HG03196 (cell line): ENCODE results near the gene RGL4.
"Not testable (repeated sequence)": the region's sequence is repeated elsewhere in the genome, so short reads cannot be mapped to it uniquely, and the experiment has no call there.

Source experiments
- ATAC-seq: cut with Tn5 transposase; IDR thresholded peaks from one replicate; pipeline ENCODE4 v1.9.1; 2021; ENCODE audit not compliant: unreplicated experiment

Gene RGL4

DNA sequence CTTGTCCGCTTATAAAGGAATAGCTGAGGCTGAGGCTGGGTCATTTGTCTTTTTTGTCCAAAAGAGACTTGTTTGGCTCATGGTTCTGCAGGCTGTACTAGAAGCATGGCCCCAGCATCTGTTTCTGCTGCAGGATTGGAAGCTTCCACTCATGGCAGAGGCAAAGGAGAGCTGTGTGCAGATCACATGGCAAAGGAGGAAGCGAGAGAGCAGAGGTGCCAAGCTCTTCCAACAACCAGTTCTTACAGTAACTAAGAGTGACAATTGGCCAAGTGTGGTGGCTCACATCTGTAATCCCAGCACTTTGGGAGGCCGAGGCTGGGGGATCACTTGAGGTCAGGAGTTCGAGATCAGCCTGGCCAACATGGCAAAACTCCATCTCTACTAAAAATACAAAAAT, 37.3 kb downstream of the RGL4 start:
- ATAC-seq: not testable (repeated sequence)

DNA sequence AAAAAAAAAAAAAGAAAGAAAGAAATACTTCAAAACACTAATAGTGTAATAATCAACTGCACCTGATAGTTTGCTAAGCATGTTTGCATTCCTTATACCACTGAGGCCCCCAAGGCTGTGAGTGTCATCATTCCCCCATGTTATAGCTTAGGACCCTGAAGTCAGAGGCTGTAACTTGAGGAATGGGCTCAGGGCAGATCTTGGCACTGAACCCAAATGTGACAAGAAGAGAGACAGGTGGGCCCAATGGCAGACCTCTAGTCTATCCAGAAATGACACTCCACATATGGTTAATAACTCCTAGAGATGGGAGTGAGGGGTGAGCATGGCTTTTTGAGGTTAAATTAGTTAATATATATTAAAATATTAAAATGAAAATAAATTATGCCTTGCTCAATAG, 46.9 kb downstream of the RGL4 start:
- no peak for ATAC-seq

DNA sequence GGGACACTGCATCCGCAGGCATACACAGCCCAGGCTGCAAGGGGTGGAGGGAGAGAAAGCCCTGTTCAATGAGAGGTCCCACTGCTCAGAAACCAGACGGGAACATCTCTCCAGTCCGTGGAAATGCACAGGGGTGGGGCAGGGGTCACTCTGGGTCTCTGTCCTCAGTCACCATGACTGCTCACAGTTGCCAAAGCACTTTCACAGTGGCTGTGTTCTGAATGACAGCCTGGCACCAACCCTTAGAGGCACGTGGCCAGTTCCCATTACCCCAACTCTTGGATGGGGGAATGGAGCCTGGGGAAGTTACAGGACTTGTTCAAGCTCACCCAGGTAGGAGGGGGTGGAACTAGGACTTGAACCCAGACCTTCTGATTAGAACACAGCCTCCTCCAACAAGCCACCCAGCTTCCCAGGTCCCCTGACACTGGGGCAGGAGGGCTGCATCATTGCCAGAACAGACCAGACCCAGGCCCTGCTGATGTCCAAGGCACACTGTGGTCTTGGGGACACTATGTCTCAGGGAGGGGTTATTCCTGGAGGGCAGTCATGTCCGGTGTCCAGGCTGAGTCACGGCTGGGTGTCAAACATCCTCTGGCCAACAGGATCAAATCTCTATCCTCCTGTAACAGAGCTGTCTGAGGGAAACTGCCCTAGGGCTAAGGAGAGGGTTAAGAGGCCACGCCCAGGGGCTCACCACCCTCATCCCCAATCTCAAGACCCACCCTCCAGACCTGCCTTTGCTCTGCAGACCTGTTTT, 51.9 kb downstream of the RGL4 start:
- ATAC-seq: no peak

DNA sequence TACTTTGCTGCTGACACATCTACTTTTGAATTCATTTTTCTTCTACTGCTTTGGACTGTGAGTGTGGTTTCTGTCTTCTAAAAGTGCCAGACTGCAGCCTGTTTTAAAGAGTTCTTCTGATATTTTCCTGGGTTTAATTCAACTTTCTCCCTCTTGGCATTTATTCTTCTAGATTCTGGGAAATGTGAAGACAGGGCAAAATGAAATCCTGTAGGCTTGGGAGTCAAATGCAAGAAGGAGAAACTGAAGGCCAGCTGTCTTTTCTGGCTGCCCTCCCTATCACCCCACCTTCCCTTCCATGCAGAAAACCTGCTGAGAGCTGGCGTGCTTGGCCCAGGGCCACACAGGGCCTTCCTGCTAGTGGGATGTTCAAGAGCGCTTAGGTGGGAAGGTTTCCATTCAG, 52.5 kb downstream of the RGL4 start:
- ATAC-seq: no peak

DNA sequence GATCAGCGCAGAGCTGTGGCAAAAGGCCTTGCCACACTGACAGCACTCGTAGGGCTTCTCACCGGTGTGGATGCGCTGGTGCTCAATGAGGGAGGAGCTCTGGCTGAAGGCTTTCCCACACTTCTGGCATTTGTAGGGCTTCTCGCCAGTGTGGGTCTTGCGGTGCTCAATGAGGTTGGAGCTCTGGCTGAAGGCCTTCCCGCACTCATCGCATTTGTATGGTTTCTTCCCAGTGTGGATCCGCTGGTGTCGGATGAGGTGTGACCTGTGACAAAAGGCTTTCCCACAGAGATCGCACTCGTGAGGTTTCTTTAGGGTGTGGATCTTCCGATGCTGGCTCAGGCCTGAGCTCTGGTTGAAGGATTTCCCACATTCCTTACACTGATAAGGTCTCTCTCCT, 53.2 kb downstream of the RGL4 start:
- ATAC-seq: no peak

DNA sequence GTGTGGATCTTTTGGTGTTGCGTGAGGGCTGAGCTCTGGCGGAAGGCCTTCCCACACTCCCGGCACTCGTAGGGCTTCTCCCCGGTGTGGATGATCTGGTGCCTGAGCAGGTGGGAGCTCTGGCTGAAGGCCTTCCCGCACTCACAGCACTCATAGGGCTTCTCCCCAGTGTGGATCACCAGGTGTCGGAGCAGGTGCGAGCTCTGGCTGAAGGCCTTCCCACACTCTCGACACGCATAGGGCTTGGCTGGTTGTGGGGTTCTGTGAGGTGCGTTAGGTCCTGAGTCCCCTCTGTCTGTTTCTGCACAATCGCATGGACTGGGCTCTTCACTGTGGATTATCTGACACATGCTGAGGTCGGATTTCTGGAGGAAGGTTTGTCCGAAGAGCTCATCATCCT, 53.7 kb downstream of the RGL4 start:
- ATAC-seq: no peak

DNA sequence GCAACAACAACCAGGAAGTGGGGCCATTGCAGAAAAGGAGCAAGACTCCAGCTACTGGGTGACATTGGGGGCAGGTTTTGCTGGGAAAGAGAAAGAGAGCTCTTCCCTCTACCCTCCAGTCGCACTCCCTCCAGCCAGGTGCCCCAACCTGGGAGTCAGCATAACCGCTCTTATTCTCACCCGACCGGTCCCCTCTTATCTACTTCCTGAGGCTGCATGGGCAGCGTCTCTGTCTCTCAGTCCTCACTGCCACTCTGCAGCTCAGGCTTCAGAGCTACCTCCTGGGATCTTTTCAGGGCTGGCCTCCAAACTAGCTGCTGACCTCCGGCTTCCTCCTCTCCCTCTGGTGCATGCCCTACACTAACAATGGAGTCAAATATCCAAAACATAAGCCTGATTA, 55.0 kb downstream of the RGL4 start:
- ATAC-seq: no peak
